WTC11 (cell line): Measurements from ENCODE around the gene PNPLA6. TPM values are rescaled to one million over a fixed set of nuclear protein-coding genes. Genes with fewer than 3 reads are reported as not detected.

ENCODE experiments used
- ATAC-seq: fragments of 200-7000 bp; cut with Tn5 transposase; 2 replicates; pipeline ENCODE4 v1.10.0; 2021; ENCODE audit warnings: mild to moderate bottlenecking, moderate library complexity
- CTCF ChIA-PET: fragments of 300-600 bp; sonication (Branson Sonifier 250); formaldehyde crosslinking; loops from one replicate; lab custom pipeline; 2021; ENCODE audit warnings: antibody characterized with exemption; lab: Charles Lee
- POLR2A ChIA-PET: fragments of 350-600 bp; sonication (Branson Sonifier 250); formaldehyde crosslinking; loops from one replicate; lab custom pipeline; 2021; ENCODE audit warnings: antibody characterized with exemption; lab: Charles Lee
- DNase-seq: peaks from one replicate; pipeline ENCODE4 v3.0.0; 2021; ENCODE audit warnings: low spot score
- H3K27ac Mint-ChIP-seq: 2 replicates; pipeline ENCODE4 v1.8.0; 2021; ENCODE audit warnings: mixed read lengths
- H3K27me3 Mint-ChIP-seq: 2 replicates; pipeline ENCODE4 v1.8.0; 2021; ENCODE audit warnings: low read depth, mild to moderate bottlenecking, moderate library complexity, mixed read lengths
- H3K36me3 Mint-ChIP-seq: 2 replicates; pipeline ENCODE4 v1.8.0; 2021; ENCODE audit warnings: mixed read lengths
- H3K4me1 Mint-ChIP-seq: 2 replicates; pipeline ENCODE4 v1.8.0; 2022; ENCODE audit warnings: mixed read lengths
- H3K4me3 Mint-ChIP-seq: 2 replicates; pipeline ENCODE4 v1.8.0; 2021; ENCODE audit warnings: mild to moderate bottlenecking, moderate library complexity, mixed read lengths
- H3K9me3 Mint-ChIP-seq: 2 replicates; pipeline ENCODE4 v1.8.0; 2021; ENCODE audit warnings: mixed read lengths
- CBFB ChIP-seq: sonication (generic); formaldehyde crosslinking; IDR thresholded peaks from 2 replicates; pipeline ENCODE4 v1.8.1; 2022; ENCODE audit warnings: mild to moderate bottlenecking, low read depth, missing genetic modification reagents
- ETV6 ChIP-seq: sonication (generic); formaldehyde crosslinking; IDR thresholded peaks from 2 replicates; pipeline ENCODE4 v1.8.1; 2022; ENCODE audit warnings: mild to moderate bottlenecking, missing genetic modification reagents
- GABPB1 ChIP-seq: sonication (generic); formaldehyde crosslinking; IDR thresholded peaks from 2 replicates; pipeline ENCODE4 v1.8.1; 2023; ENCODE audit warnings: mild to moderate bottlenecking, missing genetic modification reagents
- JAZF1 ChIP-seq: fragments of 250-450 bp; sonication (Bioruptor Pico); IDR thresholded peaks from 2 replicates; pipeline ENCODE4 v1.9.0; 2021; ENCODE audit warnings: moderate library complexity, mild to moderate bottlenecking, inconsistent platforms
- MYBL2 ChIP-seq: sonication (generic); formaldehyde crosslinking; IDR thresholded peaks from 2 replicates; pipeline ENCODE4 v1.8.1; 2023; ENCODE audit warnings: mild to moderate bottlenecking, moderate library complexity, missing genetic modification reagents
- NFATC4 ChIP-seq: fragments of 250-450 bp; sonication (Bioruptor Pico); IDR thresholded peaks from 2 replicates; pipeline ENCODE4 v1.9.0; 2021; ENCODE audit warnings: mild to moderate bottlenecking
- NR1H2 ChIP-seq: sonication (generic); formaldehyde crosslinking; IDR thresholded peaks from 2 replicates; pipeline ENCODE4 v1.9.0; 2021; ENCODE audit warnings: mild to moderate bottlenecking, moderate library complexity, missing genetic modification reagents
- NR2C2 ChIP-seq: sonication (generic); formaldehyde crosslinking; IDR thresholded peaks from 2 replicates; pipeline ENCODE4 v1.8.0; 2022; ENCODE audit warnings: mild to moderate bottlenecking, missing genetic modification reagents
- RELA ChIP-seq: sonication (generic); formaldehyde crosslinking; IDR thresholded peaks from 2 replicates; pipeline ENCODE4 v1.8.1; 2022; ENCODE audit warnings: missing genetic modification reagents, mild to moderate bottlenecking, borderline replicate concordance
- SMAD4 ChIP-seq: sonication (generic); formaldehyde crosslinking; IDR thresholded peaks from 2 replicates; pipeline ENCODE4 v1.8.0; 2022; ENCODE audit warnings: mild to moderate bottlenecking, missing genetic modification reagents
- SP1 ChIP-seq: sonication (generic); formaldehyde crosslinking; conservative IDR thresholded peaks from 2 replicates; pipeline ENCODE4 v1.8.1; 2022; ENCODE audit warnings: missing genetic modification reagents
- ZBTB21 ChIP-seq: sonication (generic); formaldehyde crosslinking; IDR thresholded peaks from 2 replicates; pipeline ENCODE4 v1.8.1; 2023; ENCODE audit warnings: mild to moderate bottlenecking, missing genetic modification reagents, borderline replicate concordance
- ZNF138 ChIP-seq: sonication (generic); formaldehyde crosslinking; conservative IDR thresholded peaks from 2 replicates; pipeline ENCODE4 v1.8.1; 2022; ENCODE audit warnings: mild to moderate bottlenecking, moderate library complexity, missing genetic modification reagents
- ZNF671 ChIP-seq: fragments of 250-450 bp; sonication (Bioruptor Pico); IDR thresholded peaks from 2 replicates; pipeline ENCODE4 v1.8.0; 2021; ENCODE audit warnings: mild to moderate bottlenecking
- total RNA-seq: library from RNA; stranded (reverse); gene quantifications from 3 replicates; pipeline ENCODE4 v1.2.3, GENCODE V29; 2021
- TF ChIP-seq, protein P1 (sequence below): fragments of 250-450 bp; sonication (Bioruptor Pico); IDR thresholded peaks from 2 replicates; pipeline ENCODE4 v1.9.0; 2021; ENCODE audit warnings: mild to moderate bottlenecking
- TF ChIP-seq, protein P2 (sequence below): sonication (generic); formaldehyde crosslinking; IDR thresholded peaks from 2 replicates; pipeline ENCODE4 v1.8.1; 2023; ENCODE audit warnings: mild to moderate bottlenecking, missing genetic modification reagents, moderate library complexity
- TF ChIP-seq, protein P3 (sequence below): sonication (generic); formaldehyde crosslinking; IDR thresholded peaks from 2 replicates; pipeline ENCODE4 v1.8.1; 2022; ENCODE audit warnings: mild to moderate bottlenecking, missing genetic modification reagents, moderate library complexity, borderline replicate concordance
- TF ChIP-seq, protein P4 (sequence below): sonication (generic); formaldehyde crosslinking; IDR thresholded peaks from 2 replicates; pipeline ENCODE4 v1.8.1; 2022; ENCODE audit warnings: missing genetic modification reagents, borderline replicate concordance
- TF ChIP-seq, protein P5 (sequence below): sonication (generic); formaldehyde crosslinking; IDR thresholded peaks from 2 replicates; pipeline ENCODE4 v1.8.1; 2022; ENCODE audit warnings: low read depth, missing genetic modification reagents, borderline replicate concordance
- TF ChIP-seq, protein P6 (sequence below): sonication (generic); formaldehyde crosslinking; IDR thresholded peaks from 2 replicates; pipeline ENCODE4 v1.8.0; 2022; ENCODE audit warnings: missing genetic modification reagents
- TF ChIP-seq, protein P7 (sequence below): sonication (generic); formaldehyde crosslinking; IDR thresholded peaks from 2 replicates; pipeline ENCODE4 v1.8.1; 2023; ENCODE audit warnings: mild to moderate bottlenecking, missing genetic modification reagents, moderate library complexity

The PNPLA6 gene
- total RNA-seq, 1 experiment from 2014 or later, result 149 TPM

DNA sequence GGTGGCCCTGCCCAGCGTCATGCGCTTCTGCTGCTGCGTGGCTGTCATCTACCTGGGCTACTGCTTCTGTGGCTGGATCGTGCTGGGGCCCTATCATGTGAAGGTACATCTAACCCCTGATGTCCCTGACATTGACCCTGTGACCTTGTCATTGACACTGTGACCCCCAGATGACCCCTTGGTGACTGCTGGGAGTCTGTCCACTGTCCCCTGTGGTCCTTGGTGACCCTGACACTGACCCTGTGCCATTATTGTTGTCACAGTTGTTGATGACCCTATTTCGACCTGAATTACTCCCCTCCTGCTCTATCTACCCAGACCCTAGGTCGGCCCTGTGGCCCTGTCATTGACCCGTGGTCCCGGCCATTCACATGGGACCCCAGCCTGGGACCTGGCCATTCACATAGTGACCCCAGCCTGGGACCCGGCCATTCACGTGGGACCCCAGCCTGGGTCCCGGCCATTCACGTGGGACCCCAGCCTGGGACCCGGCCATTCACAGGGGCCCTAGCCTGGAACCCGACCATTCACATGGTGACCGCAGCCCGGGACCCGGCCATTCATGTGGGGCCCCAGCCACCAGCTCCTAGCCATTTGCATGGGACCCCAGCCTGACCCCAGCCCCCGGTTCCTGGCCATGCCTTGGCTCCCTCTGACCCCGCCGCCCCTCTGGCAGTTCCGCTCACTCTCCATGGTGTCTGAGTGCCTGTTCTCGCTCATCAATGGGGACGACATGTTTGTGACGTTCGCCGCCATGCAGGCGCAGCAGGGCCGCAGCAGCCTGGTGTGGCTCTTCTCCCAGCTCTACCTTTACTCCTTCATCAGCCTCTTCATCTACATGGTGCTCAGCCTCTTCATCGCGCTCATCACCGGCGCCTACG lies 5.7 kb upstream of the PNPLA6 start:
- Mint-ChIP-seq H3K4me3 (no peak overlapping the region), H3K4me1 (no peaks in the 10 kb centered on the region), H3K27me3 (no peaks in the 10 kb centered on the region), H3K27ac (no peak overlapping the region), H3K36me3 (peaks cover 5% of the 10 kb centered on the region; the same call in 1 of the 2 replicates), H3K9me3 (no peaks in the 10 kb centered on the region)
- ATAC-seq, result no peak
- DNase-seq, result no peak
- ChIA-PET CTCF (no interaction called here), POLR2A (no interaction called here)
- TF ChIP-seq, protein P1, sequence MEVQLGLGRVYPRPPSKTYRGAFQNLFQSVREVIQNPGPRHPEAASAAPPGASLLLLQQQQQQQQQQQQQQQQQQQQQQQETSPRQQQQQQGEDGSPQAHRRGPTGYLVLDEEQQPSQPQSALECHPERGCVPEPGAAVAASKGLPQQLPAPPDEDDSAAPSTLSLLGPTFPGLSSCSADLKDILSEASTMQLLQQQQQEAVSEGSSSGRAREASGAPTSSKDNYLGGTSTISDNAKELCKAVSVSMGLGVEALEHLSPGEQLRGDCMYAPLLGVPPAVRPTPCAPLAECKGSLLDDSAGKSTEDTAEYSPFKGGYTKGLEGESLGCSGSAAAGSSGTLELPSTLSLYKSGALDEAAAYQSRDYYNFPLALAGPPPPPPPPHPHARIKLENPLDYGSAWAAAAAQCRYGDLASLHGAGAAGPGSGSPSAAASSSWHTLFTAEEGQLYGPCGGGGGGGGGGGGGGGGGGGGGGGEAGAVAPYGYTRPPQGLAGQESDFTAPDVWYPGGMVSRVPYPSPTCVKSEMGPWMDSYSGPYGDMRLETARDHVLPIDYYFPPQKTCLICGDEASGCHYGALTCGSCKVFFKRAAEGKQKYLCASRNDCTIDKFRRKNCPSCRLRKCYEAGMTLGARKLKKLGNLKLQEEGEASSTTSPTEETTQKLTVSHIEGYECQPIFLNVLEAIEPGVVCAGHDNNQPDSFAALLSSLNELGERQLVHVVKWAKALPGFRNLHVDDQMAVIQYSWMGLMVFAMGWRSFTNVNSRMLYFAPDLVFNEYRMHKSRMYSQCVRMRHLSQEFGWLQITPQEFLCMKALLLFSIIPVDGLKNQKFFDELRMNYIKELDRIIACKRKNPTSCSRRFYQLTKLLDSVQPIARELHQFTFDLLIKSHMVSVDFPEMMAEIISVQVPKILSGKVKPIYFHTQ (CRISPR knock-in tag), result no peak
- no peak for TF ChIP-seq CBFB
- no peak for TF ChIP-seq MYBL2 (CRISPR knock-in tag)
- TF ChIP-seq, protein P2, sequence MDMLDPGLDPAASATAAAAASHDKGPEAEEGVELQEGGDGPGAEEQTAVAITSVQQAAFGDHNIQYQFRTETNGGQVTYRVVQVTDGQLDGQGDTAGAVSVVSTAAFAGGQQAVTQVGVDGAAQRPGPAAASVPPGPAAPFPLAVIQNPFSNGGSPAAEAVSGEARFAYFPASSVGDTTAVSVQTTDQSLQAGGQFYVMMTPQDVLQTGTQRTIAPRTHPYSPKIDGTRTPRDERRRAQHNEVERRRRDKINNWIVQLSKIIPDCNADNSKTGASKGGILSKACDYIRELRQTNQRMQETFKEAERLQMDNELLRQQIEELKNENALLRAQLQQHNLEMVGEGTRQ (CRISPR knock-in tag), result no peak
- TF ChIP-seq, protein P3, sequence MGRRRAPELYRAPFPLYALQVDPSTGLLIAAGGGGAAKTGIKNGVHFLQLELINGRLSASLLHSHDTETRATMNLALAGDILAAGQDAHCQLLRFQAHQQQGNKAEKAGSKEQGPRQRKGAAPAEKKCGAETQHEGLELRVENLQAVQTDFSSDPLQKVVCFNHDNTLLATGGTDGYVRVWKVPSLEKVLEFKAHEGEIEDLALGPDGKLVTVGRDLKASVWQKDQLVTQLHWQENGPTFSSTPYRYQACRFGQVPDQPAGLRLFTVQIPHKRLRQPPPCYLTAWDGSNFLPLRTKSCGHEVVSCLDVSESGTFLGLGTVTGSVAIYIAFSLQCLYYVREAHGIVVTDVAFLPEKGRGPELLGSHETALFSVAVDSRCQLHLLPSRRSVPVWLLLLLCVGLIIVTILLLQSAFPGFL (CRISPR knock-in tag), result no peak
- no peak for TF ChIP-seq JAZF1 (CRISPR knock-in tag)
- no peak for TF ChIP-seq SP1 (CRISPR knock-in tag)
- TF ChIP-seq ZNF138 (CRISPR knock-in tag), result no peak
- TF ChIP-seq, protein P4, sequence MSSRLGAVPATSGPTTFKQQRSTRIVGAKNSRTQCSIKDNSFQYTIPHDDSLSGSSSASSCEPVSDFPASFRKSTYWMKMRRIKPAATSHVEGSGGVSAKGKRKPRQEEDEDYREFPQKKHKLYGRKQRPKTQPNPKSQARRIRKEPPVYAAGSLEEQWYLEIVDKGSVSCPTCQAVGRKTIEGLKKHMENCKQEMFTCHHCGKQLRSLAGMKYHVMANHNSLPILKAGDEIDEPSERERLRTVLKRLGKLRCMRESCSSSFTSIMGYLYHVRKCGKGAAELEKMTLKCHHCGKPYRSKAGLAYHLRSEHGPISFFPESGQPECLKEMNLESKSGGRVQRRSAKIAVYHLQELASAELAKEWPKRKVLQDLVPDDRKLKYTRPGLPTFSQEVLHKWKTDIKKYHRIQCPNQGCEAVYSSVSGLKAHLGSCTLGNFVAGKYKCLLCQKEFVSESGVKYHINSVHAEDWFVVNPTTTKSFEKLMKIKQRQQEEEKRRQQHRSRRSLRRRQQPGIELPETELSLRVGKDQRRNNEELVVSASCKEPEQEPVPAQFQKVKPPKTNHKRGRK (CRISPR knock-in tag), result no peak
- TF ChIP-seq SMAD4 (CRISPR knock-in tag), result no peak
- TF ChIP-seq, all 79 proteins: peak for 0

DNA sequence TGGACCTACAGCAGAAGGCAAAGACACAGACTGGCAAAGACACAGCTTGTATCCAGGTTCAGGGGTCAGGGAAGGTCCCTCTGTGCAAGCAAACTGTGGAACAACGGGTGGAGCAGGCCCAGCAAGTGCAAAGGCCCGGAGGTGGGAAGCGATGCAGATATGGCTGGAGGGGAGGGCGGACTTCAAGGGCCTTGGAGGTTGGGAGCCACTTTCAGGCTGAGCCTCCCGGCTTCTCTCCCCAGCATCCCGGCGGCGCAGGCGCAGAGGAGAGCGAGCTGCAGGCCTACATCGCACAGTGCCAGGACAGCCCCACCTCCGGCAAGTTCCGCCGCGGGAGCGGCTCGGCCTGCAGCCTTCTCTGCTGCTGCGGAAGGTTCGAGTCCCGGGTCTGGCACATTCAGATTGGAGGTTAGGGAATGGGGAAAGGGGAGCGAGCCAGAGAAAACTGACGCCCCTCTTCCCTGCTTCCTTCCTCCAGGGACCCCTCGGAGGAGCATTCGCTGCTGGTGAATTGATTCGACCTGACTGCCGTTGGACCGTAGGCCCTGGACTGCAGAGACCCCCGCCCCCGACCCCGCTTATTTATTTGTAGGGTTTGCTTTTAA lies 2.1 kb upstream of the PNPLA6 start:
- POLR2A ChIA-PET, result interaction anchor here (0.7 kb wide), 1 partner anchor 26 kb away, joined by 3 read pairs; no protein-coding TSS in a partner anchor
- TF ChIP-seq ETV6 (CRISPR knock-in tag) (peak; percentile 9; the same call in 1 of the 2 replicates), NFATC4 (CRISPR knock-in tag) (no peak), ZBTB21 (CRISPR knock-in tag) (no peak), NR1H2 (CRISPR knock-in tag) (no peak), GABPB1 (no peak), NR2C2 (CRISPR knock-in tag) (no peak), RELA (CRISPR knock-in tag) (no peak), ZNF671 (no peak)
- TF ChIP-seq, protein P5, sequence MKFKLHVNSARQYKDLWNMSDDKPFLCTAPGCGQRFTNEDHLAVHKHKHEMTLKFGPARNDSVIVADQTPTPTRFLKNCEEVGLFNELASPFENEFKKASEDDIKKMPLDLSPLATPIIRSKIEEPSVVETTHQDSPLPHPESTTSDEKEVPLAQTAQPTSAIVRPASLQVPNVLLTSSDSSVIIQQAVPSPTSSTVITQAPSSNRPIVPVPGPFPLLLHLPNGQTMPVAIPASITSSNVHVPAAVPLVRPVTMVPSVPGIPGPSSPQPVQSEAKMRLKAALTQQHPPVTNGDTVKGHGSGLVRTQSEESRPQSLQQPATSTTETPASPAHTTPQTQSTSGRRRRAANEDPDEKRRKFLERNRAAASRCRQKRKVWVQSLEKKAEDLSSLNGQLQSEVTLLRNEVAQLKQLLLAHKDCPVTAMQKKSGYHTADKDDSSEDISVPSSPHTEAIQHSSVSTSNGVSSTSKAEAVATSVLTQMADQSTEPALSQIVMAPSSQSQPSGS (CRISPR knock-in tag), result no peak
- TF ChIP-seq, protein P6, sequence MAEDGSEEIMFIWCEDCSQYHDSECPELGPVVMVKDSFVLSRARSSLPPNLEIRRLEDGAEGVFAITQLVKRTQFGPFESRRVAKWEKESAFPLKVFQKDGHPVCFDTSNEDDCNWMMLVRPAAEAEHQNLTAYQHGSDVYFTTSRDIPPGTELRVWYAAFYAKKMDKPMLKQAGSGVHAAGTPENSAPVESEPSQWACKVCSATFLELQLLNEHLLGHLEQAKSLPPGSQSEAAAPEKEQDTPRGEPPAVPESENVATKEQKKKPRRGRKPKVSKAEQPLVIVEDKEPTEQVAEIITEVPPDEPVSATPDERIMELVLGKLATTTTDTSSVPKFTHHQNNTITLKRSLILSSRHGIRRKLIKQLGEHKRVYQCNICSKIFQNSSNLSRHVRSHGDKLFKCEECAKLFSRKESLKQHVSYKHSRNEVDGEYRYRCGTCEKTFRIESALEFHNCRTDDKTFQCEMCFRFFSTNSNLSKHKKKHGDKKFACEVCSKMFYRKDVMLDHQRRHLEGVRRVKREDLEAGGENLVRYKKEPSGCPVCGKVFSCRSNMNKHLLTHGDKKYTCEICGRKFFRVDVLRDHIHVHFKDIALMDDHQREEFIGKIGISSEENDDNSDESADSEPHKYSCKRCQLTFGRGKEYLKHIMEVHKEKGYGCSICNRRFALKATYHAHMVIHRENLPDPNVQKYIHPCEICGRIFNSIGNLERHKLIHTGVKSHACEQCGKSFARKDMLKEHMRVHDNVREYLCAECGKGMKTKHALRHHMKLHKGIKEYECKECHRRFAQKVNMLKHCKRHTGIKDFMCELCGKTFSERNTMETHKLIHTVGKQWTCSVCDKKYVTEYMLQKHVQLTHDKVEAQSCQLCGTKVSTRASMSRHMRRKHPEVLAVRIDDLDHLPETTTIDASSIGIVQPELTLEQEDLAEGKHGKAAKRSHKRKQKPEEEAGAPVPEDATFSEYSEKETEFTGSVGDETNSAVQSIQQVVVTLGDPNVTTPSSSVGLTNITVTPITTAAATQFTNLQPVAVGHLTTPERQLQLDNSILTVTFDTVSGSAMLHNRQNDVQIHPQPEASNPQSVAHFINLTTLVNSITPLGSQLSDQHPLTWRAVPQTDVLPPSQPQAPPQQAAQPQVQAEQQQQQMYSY, result 0 out of 2 replicates have a peak, but pooled peaks have one; percentile 43
- TF ChIP-seq, protein P7, sequence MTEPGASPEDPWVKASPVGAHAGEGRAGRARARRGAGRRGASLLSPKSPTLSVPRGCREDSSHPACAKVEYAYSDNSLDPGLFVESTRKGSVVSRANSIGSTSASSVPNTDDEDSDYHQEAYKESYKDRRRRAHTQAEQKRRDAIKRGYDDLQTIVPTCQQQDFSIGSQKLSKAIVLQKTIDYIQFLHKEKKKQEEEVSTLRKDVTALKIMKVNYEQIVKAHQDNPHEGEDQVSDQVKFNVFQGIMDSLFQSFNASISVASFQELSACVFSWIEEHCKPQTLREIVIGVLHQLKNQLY (CRISPR knock-in tag), result no peak

More for the DNA sequence above, 2.1 kb upstream of the PNPLA6 start:
- CTCF ChIA-PET, result interaction anchor here (1.1 to 2.9 kb wide), 5 partner anchors 11 to 179 kb away, joined by 3 to 10 read pairs (median 5); partner anchors contain the start of genes MCOLN1 and TRAPPC5
- Mint-ChIP-seq H3K36me3 (peaks cover 11% of the 10 kb centered on the region; the same call in 1 of the 2 replicates), H3K4me1 (peaks cover 4% of the 10 kb centered on the region; the same call in 1 of the 2 replicates), H3K9me3 (no peaks in the 10 kb centered on the region), H3K4me3 (peak overlapping the region; percentile 97), H3K27ac (peak overlapping the region; percentile 49), H3K27me3 (no peaks in the 10 kb centered on the region)
- DNase-seq (peak; percentile 66), ATAC-seq (peak; percentile 11)
